HS-5 (cell line): ENCODE results near the gene CCL13.

Experiments
- DNase-seq: peaks from one replicate; pipeline ENCODE4 v3.0.0-alpha.2; 2012; ENCODE audit warnings: low read depth

CCL13 gene

DNA sequence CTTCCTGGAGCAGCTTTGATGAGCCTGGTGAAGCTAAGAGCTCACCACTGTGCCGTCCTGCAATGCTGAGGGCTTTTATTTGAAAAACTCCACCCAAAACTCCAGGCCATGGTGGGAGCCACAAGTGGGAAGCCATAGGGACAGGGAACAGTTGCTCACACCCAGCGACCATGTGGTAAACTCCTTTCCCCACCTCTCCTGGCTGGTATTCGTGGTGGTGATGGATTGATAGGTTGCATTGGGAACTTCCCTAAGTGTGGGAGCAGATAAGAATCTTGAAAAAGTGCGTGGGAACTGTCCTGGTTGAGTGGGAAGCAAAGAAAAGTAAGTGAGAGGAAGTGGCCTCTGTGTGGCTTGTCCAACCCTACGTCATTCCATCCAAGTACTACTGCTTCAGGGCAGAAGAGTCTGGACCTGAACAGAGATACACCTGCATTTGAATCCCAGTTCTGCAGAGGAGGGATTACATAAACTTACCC, 6.9 kb downstream of the CCL13 start, which contains the start of gene CCL1:
Gene CCL1, minus strand, starts transcription at position 51 of the 479 bp plus-strand sequence. CDS start 72 bp downstream, outside the sequence.
- DNase-seq, result no peak

- DNase-seq, result no peak
Observed at GRCh38 chr17:34364751-34365150, 8.5 kb downstream of the CCL13 start.

- DNase-seq, result no peak
Observed at GRCh38 chr17:34365340-34365739, 9.1 kb downstream of the CCL13 start.

DNA sequence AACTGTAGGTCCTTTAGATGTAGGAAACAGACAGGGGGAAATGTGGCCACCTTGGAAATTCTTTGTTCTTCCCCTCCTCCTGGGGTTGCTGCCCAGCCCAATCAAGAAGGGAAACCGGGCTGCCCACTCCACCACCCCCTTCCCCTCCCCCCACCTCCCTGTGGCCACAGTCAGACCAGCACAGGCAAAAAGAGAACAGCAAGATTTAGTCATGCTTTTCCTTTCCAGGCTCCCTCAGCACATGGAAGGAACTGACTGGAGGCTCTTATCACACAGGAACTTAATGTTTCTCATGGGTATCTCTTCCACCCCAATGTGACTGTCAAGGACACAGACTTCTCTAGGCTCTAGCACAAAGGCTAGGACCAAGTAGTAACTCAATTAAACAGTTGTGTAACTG, 9.7 kb downstream of the CCL13 start:
- no peak for DNase-seq

- no peak for DNase-seq
Observed at GRCh38 chr17:34366529-34367107, 10.3 kb downstream of the CCL13 start.

- DNase-seq, result no peak
Observed at GRCh38 chr17:34367486-34368195, 11.4 kb downstream of the CCL13 start.

DNA sequence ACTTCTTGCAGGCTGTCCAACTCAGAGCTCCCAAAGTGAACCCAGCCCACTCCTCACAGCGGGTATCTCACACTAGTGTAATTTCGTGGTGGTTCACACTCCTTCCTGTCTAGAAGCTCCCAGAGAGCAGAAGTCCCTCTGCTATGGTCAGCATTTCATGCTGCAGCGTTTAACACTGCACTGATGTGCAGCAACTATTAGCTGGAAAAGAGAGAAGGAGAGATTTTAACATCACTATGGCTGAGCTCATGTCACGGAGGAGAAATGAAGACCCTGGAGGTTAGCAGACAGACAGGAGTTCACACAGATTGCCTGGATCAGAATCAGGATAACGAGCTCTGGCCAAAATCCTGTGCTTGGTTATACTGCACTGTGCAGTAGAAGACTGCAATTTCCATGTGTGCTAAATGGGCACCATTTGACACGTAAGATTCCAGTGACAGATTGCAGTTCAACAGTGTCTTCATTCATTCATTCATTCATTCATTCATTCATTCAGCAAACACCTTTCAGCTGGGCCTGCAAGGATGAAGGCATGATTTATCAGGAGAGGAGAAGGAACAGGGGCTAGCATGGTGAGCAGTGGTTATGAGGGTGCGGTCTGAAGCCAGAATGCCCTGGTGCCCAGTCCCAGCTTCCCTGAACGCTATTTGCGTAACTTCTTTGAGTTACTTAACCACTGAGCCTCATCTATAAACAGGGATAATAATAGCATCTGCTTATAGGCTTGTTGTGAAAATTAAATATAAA, 12.1 kb downstream of the CCL13 start:
- DNase-seq, result no peak

DNA sequence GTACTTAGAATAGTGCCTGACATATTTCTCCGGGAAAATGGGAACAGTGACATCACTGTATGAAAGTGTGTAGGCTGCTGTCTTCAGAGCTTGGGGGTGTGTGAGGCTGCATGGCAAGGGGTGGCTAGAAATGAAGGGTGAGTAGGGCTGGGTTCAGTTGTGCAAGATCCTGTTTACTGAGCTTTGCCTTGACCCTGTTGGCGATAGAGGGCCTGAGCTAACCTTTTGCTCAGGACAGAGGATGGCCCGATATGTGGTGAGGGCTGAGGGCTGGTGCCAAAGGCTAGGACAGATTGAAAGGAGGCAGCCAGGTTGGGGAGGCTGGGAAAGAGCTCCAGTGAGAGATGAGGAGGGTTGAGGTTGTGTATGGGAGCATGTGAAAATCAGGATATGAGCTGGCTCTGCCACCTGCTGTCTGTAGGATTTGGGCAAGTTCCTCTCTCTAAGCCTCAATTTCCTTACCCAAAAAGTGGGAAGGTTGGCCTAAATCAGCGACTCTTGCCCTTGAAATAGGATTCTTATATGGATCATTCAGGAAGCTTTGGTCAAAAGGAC, 12.7 kb downstream of the CCL13 start:
- no peak for DNase-seq

DNA sequence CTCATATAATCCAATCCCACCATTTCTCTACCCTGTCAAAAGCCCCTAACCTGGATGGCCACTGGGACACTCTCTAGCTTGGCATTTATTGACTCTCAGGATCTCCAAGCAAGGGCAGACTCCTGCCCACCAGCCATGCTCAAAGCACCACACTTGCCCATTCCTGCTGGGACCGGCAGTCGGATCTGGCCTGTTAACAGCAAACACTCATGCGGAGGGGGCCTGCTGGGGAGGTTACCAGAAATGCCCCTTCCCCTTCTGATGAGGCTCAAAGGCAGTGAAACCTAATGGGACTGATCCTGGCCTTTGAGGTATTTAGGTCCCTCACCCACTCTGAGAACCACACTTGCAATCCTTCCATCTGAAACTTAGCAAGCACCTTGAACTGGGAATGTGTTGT, 13.3 kb downstream of the CCL13 start:
- DNase-seq, result no peak

DNA sequence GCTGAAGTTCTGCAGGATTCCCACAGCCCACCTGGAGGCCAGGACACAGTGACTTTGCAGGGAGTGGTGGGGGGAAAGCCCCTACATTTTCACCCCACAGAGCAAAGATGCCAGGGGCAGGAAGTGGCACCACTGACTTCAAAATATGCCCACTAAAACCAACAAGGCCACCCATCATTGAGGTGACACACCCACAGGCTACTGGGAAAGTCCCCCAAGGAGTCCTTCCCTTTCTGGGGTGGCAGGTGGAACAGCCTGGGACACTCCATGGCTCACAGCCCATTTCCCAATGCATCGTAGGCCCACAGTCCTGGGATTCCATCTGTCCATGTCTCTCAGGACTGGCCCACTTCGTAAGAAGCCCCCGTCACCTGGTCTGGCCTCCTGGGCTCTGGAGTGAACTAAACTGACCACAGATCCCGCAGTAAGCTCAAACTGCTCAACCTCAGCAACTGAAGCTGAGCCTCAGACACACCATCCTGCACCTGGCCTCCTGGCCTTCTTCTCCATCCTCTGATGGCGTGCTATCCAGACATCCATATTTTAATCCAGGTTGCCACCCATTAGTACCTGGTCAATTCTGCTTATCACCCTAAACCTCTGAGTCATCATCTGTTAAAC, 14.2 kb downstream of the CCL13 start:
- no peak for DNase-seq

DNA sequence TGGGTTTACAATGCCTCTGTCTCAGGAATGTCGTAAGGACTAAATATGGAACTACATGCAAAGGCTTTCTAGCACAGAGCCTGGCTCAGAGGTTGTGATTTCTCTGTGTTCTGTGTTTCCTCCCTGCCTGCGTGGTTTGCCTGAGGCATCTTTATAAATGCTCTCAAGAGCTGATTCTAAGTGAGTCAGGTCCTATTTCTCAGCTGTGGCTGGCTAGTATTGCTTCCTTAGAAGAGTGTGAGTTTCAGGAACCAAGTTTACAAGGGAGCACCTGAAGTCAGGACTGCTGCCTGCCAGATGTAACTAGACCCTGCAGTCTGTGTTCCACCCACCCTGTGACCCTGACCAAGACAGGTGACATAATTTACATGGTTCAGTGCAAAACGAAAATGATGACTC, 14.7 kb downstream of the CCL13 start:
- no peak for DNase-seq

- DNase-seq, result no peak
Observed at GRCh38 chr17:34371405-34372100, 15.3 kb downstream of the CCL13 start.

- DNase-seq, result no peak
Observed at GRCh38 chr17:34374457-34374856, 18.2 kb downstream of the CCL13 start.

- DNase-seq, result no peak
Observed at GRCh38 chr17:34375426-34375997, 19.2 kb downstream of the CCL13 start.

GRCh38 chr17:34377078-34377823, 21.0 kb downstream of the CCL13 start:
- DNase-seq, result no peak

- no peak for DNase-seq
Observed at GRCh38 chr17:34378664-34379101, 22.4 kb downstream of the CCL13 start.

GRCh38 chr17:34379868-34380267, 23.6 kb downstream of the CCL13 start:
- DNase-seq, result no peak

DNA sequence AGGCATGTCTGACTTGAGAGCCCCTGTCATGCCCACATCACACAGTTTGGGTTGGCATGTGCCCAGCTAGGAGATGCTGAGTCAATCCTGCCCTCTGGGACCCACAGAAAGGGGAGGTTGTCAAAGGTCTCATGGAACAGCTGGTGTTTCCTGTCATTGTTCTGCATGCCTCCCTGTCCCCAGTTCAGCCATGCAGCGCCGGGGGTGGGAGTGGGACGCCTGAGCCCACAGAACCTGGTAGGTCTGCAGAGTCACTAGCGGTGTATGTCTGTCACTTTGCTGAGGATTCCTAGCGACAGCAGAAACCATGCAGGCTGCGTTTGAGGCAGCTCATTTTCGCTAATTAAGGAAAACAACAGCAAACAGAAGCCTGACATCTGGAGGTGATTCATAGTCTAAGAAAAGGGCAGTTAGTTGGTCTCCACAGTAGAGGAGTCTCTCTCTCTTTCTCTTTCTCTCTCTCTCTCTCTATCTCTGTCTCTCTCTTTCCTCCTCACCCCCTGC, 26.4 kb downstream of the CCL13 start:
- DNase-seq, result no peak

GRCh38 chr17:34383216-34383615, 26.9 kb downstream of the CCL13 start:
- no peak for DNase-seq

GRCh38 chr17:34384271-34384670, 28.0 kb downstream of the CCL13 start:
- no peak for DNase-seq
